Measurements from ENCODE around the gene ZNF883. TPM values are rescaled to one million over a fixed set of nuclear protein-coding genes. Genes with fewer than 3 reads are reported as not detected.

ZNF883 gene
- total and polyA plus RNA-seq, 2 of the 8 experiments (the other 6 are each of a cell fraction or from before 2014, with no cell fraction given), result 6.1 to 20.2 TPM

- Histone ChIP-seq H3K4ac (replicated peaks; ENCODE audit: insufficient read length, low read depth, low read length) (no peak overlapping the region), H3K9me3 (ENCODE audit: insufficient read depth in 2 of 2, low read depth in 1 of 2, low read length in 1 of 2) (no peaks in the 10 kb centered on the region), H3K4me1 (replicated peaks in 1 of 4; ENCODE audit: control insufficient read depth in 3 of 4, insufficient read depth in 4 of 4, low read length in 3 of 4) (no peaks in the 10 kb centered on the region), H2AFZ (ENCODE audit: low read length) (no peak overlapping the region), H4K20me1 (replicated peaks in 1 of 2; ENCODE audit: control insufficient read depth in 1 of 2, insufficient read depth in 2 of 2, low read length in 2 of 2) (no peaks in the 10 kb centered on the region), H3K4me2 (ENCODE audit: insufficient read depth in 1 of 2, low read depth in 2 of 2, low read length in 2 of 2) (no peak overlapping the region), H3K9ac (replicated peaks in 1 of 4; ENCODE audit: extremely low read depth in 1 of 4, low read depth in 3 of 4, low read length in 3 of 4) (no peak overlapping the region), H3K79me1 (ENCODE audit: low read depth, low read length) (no peaks in the 10 kb centered on the region), H4K5ac (ENCODE audit: insufficient read length, low read depth, low read length) (no peak overlapping the region), H4K91ac (replicated peaks; ENCODE audit: insufficient read length, low read length) (no peak overlapping the region), H3K4me3 (ENCODE audit: extremely low read depth in 1 of 4, insufficient read depth in 2 of 4, low read depth in 3 of 4, low read length in 4 of 4) (no peak overlapping the region), H3K56ac (replicated peaks; ENCODE audit: insufficient read length, low read depth, low read length) (no peak overlapping the region), H4K8ac (ENCODE audit: extremely low read depth, insufficient read depth, low read length) (no peak overlapping the region), H2BK120ac (replicated peaks; ENCODE audit: low read depth, low read length) (no peak overlapping the region), H2BK5ac (ENCODE audit: low read depth, low read length) (no peak overlapping the region), H3K27ac (ENCODE audit: low read depth, low read length) (no peak overlapping the region), H3K23me2 (ENCODE audit: low read depth, low read length) (no peaks in the 10 kb centered on the region), H3K36me3 (ENCODE audit: control insufficient read depth in 2 of 4, insufficient read depth in 4 of 4, low read length in 3 of 4) (no peaks in the 10 kb centered on the region), H2BK12ac (ENCODE audit: low read depth, low read length) (no peak overlapping the region), H3K79me2 (ENCODE audit: control insufficient read depth in 1 of 2, insufficient read depth in 2 of 2, low read length in 2 of 2) (no peaks in the 10 kb centered on the region), H3K27me3 (replicated peaks in 1 of 4; ENCODE audit: control insufficient read depth in 3 of 4, extremely low read depth in 1 of 4, insufficient read depth in 3 of 4, low read length in 3 of 4) (peaks cover 0 to 10% (median 0%) of the 10 kb centered on the region in 4 experiments; a peak in 2 of 7 replicates), H2BK20ac (ENCODE audit: low read length) (no peak overlapping the region), H2BK15ac (ENCODE audit: low read length) (no peak overlapping the region), H3K14ac (ENCODE audit: insufficient read length) (no peak overlapping the region), H2AK5ac (ENCODE audit: low read depth, low read length) (no peak overlapping the region), H3K18ac (ENCODE audit: extremely low read depth, low read length) (no peak overlapping the region), H3K23ac (ENCODE audit: insufficient read length) (no peak overlapping the region)
- POLR2A ChIA-PET (ENCODE audit: partially characterized antibody), result interaction anchor here (1.6 kb wide), 1 partner anchor 217 kb away, joined by 3 read pairs; the partner anchor contains the start of gene SLC31A2
- DNase-seq (ENCODE audit: low read depth in 1 of 2, low spot score in 2 of 2) (no peak), FAIRE-seq (no peak)
- no peak for TF ChIP-seq SP1 (IDR thresholded peaks at IDR 0.05; ENCODE audit: low read depth, low read length)
- no peak for TF ChIP-seq TCF12 (IDR thresholded peaks at IDR 0.05; ENCODE audit: low read depth, low read length)
- TF ChIP-seq HDAC6 (IDR thresholded peaks at IDR 0.05; ENCODE audit: low read depth, low read length), result no peak
- TF ChIP-seq CEBPB (IDR thresholded peaks at IDR 0.05; ENCODE audit: low read depth, low read length), result no peak
- no peak for TF ChIP-seq EZH2 (IDR thresholded peaks at IDR 0.05; ENCODE audit: low read depth, low read length, severe bottlenecking)
- TF ChIP-seq RNF2 (IDR thresholded peaks at IDR 0.05; ENCODE audit: borderline replicate concordance, low read depth, low read length, missing control alignments, poor library complexity, severe bottlenecking), result no peak
- no peak for TF ChIP-seq SIRT6 (IDR thresholded peaks at IDR 0.05; ENCODE audit: low read length)
- TF ChIP-seq RXRA (IDR thresholded peaks at IDR 0.05; ENCODE audit: insufficient read depth, low read depth, low read length), result no peak
- no peak for TF ChIP-seq SP2 (IDR thresholded peaks at IDR 0.05; ENCODE audit: low read length)
- no peak for TF ChIP-seq SAP30 (IDR thresholded peaks at IDR 0.05; ENCODE audit: insufficient read depth, insufficient replicate concordance, low read length)
- TF ChIP-seq POLR2AphosphoS5 (IDR thresholded peaks at IDR 0.05; ENCODE audit: low read depth, low read length), result no peak
- no peak for TF ChIP-seq RFX5 (IDR thresholded peaks at IDR 0.05; ENCODE audit: borderline replicate concordance, low read depth, low read length)
- no peak for TF ChIP-seq SUZ12 (IDR thresholded peaks at IDR 0.05; ENCODE audit: low read length)
- no peak for TF ChIP-seq KDM5A (IDR thresholded peaks at IDR 0.05; ENCODE audit: low read length)
- 89% methylated on average over 2 of the region's 2 CpGs; no CpG with 5 or more reads in 1 of the 2 experiments for WGBS, 2 experiments (ENCODE audit: extremely low coverage in 1 of 2, insufficient coverage in 1 of 2, insufficient read length in 1 of 2, insufficient replicate concordance in 2 of 2, low coverage in 1 of 2, low lambda C conversion rate in 2 of 2, missing lambda C conversion rate in 1 of 2)
- CTCF ChIA-PET (ENCODE audit: partially characterized antibody), result interaction anchor here (0.9 to 10.7 kb wide), 6 partner anchors 8 to 178 kb away, joined by 3 to 55 read pairs (median 12); no protein-coding TSS in a partner anchor
Observed at GRCh38 chr9:112933696-112934095, 78.3 kb downstream of the ZNF883 start.
